GM11168 (cell line): ENCODE measurements around the gene ARHGEF16.

Experiments
- in situ Hi-C: fragments of 300-500 bp; cut with MboI; formaldehyde crosslinking; loops from one replicate; pipeline ENCODE4 v1.12.0; 2022; ENCODE audit warnings: low sequenced_read_pairs; ENCODE audit not compliant: unreplicated experiment

The ARHGEF16 gene

DNA sequence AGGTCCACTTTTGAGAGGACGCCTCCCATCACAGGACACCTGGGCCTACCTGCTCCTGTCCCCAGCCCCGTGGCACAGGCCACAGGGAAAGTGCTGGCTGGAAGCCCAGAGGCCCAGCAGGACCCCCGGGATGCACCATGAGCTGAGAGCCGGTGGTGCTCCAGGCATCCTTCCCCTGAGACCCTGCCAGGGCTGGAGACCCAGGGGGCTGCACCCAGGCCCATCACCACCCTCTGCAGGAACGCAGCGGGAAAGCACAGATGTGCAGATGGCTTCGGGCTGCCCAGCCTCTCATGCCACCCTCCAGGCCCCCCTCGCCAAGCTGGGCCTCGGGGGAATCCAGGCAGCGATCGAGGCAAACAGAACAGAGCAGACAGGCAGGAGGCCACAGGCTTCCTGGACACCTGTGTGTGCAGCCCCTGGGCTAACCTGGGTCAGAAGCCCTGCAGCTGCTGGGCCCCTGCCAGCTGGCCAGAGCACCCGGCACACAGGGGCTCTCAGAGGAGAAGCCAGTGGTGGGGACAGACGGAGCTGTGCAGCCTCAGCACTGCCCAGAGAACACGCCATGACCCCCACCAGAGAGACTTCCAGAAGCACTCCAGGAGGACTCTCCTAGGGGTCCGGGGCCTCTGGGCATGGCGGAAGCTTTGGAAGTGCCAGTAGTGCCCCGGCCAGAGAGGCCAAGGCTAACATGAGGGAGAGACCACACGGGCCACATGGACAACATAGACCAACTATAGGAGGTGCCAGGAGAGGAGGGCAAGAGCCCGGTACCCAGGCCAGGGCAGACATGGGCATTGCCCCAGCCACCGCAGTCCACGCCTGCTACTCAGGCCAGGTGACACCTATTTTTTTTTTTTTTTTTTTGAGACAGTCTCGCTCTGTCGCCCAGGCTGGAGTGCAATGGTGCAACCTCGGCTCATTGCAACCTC lies 71.4 kb downstream of the ARHGEF16 start:
- in situ Hi-C loops = no loop called here

DNA sequence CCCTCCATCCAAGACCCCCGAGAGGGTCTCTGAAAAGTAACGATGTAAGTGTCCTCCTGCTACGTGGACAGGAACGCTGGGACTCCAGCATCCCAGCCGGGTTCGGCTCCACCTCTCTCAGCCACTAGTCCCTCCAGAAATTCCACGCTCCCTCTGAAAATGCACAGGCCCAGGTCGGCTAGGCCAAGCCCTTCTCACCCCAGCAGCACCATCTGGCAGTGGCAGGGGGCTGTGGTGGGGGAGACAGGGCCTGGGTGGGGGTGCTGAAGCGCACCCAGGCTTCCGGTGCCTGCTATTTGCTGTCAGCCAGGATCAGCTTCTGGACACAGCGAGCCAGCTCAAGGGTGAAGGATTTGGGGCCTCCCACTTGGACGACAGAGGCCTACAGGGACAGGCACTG lies 73.3 kb downstream of the ARHGEF16 start:
- in situ Hi-C loops = no loop called here

DNA sequence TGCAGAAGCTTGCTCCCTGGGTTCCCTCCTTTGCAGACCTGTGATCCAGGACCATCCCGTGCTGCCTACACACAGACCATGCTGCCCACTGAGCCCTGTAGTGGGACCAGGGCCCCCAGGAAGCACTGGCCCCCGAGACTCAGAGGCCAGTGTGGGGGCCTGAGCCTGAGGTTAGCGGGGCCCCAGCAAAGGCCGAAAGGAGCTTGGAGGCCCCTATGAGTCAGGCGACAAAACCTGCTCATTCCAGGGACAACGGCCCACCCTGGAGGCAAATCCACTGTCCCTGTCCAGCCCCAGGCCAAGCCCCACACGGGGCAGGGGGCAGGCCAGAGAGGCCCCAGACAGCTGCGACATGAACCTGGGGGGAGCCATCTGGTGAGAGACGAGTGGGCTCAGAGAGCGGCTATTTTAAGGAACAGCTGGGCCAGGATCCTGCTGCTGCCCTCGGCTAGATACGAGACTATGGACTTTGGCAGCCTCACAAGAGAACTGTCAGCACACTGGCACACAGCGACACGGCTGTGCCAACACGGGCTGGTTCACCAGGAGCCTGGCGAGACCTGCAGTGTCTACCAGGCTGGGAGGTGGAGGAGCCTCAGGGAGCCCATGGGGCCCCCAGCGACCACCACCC lies 74.7 kb downstream of the ARHGEF16 start:
- in situ Hi-C loops = no loop called here

DNA sequence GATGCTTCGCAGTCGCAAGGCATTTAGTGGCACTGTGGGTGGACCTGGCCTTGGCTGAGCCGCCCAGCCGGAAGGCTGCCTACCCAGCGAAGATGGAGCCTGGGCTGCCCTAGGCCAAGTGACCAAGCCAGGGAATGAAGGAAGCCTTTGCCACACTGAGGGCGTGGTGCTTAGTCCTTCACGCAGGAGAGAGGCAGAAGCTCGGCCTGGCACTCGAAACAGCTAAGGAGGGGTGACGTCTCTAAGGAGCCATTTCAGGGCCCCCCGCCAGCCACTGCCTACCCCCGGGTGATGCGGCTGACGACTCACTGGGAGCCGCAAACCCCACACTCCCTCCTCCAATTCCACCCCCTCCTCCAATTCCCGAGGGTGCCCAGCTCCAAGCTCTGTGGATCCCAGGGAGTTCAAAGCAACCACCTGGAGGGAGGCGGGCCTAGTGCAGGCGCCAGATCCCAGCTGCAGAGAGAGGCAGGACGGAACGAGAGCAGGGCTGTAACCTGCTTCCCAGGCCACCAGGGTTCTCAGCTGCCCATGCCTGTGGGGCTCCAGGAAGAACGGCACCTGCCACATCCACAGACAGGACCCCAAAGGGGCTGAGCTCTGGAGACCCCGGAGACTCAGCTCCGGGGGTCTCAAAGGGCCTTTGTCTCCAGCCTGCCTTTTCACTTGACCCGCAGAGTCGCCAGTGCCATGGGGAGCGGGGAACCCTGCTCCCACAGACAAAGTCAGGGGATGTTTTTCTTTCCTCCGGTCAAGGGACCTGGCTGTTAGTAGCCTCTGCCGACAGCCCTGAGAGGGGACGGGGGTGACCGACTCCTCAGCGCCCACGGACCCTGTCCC lies 75.8 kb downstream of the ARHGEF16 start:
- in situ Hi-C loops = no loop called here
